ENCODE data around the gene SLC7A10. TPM values are rescaled to one million over a fixed set of nuclear protein-coding genes. Genes with fewer than 3 reads are reported as not detected.

The SLC7A10 gene
- total and polyA plus RNA-seq, 12 donors = 0.31 to 0.70 (median 0.64) TPM; not detected in 7

DNA sequence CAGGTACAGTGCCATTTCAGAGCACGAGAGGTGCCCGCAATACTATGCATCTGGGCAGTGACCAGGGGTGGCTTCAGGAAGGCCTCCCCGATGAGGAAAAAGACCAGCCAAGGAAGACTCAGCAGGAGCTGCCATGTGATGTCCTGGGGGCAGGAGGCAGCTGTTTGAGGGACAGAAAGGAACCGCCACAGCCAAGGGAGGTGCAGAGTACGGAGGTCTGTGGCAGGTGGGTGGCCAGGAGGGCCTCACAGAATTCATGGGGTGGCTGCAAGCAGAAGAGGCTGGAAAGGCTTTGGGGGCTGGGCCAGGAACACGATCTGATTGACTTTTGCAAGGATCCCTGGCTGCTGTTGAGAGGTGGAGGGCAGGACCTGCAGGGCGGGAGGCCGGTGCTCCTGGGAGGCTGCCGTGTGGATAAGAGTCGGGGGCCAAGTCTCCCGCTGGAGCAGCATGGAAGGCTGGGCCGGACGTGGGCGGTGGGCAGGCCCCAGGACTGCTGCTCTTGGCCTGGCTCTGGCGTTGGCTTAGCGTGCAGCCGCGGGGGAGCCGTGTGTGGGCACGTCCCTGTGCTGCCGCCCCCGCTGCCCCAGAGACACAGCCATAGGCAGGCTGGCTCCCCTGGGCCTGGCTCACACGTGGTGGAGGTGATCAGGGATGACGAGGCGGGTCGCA, 47.6 kb upstream of the SLC7A10 start:
- WGBS, 2 donors = 57 to 69% methylated on average over 26 of the region's 26 CpGs
- Histone ChIP-seq H3K36me3 (no peaks in the 10 kb centered on the region), H3K4me3 (no peak overlapping the region), H3K9me3 (no peaks in the 10 kb centered on the region), H3K27me3 (peaks cover 0 to 23% (median 6%) of the 10 kb centered on the region in 7 donors), H3K4me1 (peaks cover 0 to 32% (median 12%) of the 10 kb centered on the region in 9 donors), H3K27ac (peak overlapping the region in 1 of 10 donors; percentile 77)
- DNase-seq = no peak
- intact Hi-C loops (cut with DNase I) = loop anchor here in 1 of 10 donors (2.0 kb wide), 1 partner anchor 66 kb away; no protein-coding TSS in a partner anchor
- ATAC-seq = peak in 4 of 8 donors; percentile 10 to 31 (median 22)
- TF ChIP-seq, protein P1, sequence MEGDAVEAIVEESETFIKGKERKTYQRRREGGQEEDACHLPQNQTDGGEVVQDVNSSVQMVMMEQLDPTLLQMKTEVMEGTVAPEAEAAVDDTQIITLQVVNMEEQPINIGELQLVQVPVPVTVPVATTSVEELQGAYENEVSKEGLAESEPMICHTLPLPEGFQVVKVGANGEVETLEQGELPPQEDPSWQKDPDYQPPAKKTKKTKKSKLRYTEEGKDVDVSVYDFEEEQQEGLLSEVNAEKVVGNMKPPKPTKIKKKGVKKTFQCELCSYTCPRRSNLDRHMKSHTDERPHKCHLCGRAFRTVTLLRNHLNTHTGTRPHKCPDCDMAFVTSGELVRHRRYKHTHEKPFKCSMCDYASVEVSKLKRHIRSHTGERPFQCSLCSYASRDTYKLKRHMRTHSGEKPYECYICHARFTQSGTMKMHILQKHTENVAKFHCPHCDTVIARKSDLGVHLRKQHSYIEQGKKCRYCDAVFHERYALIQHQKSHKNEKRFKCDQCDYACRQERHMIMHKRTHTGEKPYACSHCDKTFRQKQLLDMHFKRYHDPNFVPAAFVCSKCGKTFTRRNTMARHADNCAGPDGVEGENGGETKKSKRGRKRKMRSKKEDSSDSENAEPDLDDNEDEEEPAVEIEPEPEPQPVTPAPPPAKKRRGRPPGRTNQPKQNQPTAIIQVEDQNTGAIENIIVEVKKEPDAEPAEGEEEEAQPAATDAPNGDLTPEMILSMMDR (IDR thresholded peaks at IDR 0.05) = no peak

DNA sequence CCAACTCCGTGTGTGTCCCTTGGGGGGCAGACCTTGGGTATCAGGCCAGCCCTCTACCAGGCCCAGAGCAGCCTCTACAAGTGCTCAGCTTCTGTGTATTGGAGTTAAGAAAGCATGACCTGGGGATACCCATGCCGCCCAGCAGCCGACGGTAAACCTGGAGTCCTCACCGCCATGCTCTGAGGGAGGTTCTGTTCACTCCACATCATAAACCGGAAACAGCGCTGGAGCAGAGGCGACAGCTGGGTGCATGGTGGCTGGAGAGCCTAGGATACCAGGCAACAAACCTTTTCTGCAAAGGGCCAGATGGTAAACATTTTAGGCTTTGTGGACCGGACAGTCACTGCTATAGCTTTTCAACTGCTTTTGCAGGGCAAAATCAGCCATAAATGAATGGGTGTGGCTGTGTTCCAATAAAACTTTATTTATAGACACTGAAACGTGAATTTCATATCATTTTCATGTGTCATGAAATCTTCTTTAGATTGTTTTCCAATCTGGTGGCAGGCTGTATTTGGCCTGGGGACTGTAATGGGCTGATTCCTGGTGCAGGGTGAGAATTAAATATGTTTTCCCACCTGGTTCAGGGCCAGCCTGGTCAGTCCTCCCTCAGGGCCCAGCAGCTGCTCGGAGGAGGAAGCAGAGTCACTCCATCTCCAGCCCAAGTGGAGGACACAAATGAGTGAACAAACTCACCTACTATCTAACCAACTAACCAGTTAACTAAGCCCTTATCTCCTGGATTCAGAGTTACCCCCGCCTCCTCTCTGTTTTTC, 45.8 kb upstream of the SLC7A10 start:
- DNase-seq (no peak), ATAC-seq (no peak)
- H3K4me3 ChIP-seq = no peak overlapping the region
- H3K27me3 ChIP-seq = peaks cover 0 to 33% (median 6%) of the 10 kb centered on the region in 7 donors
- no peaks in the 10 kb centered on the region for H3K9me3 ChIP-seq
- H3K36me3 ChIP-seq = no peaks in the 10 kb centered on the region
- intact Hi-C loops (cut with DNase I) = loop anchor here in 1 of 10 donors (2.0 kb wide), 1 partner anchor 65 kb away; no protein-coding TSS in a partner anchor
- peaks cover 0 to 42% (median 12%) of the 10 kb centered on the region in 9 donors for H3K4me1 ChIP-seq
- 88 to 89% methylated on average over 12 of the region's 12 CpGs for WGBS, 2 donors
- no peak overlapping the region for H3K27ac ChIP-seq
- TF ChIP-seq, protein P1 (IDR thresholded peaks at IDR 0.05) = no peak

DNA sequence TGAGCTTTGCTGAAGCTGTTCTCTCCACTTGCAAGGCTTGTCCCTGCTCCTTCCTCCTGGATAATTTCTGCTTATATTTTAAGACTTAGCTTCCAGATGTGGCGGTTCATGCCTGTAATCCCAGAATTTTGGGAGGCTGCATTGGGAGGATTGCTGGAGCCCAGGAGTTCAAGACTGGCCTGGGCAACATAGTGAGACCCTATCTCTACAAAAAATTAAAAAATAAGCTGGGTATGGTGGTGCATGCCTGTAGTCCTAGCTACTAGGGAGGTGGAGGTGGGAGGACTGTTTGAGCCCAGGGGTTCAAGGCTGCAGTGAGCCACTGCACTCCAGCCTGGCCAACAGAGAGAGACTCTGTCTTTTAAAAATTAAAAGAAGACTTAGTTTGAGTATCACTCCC, 45.1 kb upstream of the SLC7A10 start:
- H3K36me3 ChIP-seq = no peaks in the 10 kb centered on the region
- TF ChIP-seq, protein P1 (IDR thresholded peaks at IDR 0.05) = no peak
- H3K9me3 ChIP-seq = no peaks in the 10 kb centered on the region
- no peak for DNase-seq
- H3K27ac ChIP-seq = no peak overlapping the region
- intact Hi-C loops (cut with DNase I) = no loop called here
- ATAC-seq = no peak
- 89 to 91% methylated on average over 1 of the region's 1 CpG for WGBS, 2 donors
- no peak overlapping the region for H3K4me3 ChIP-seq
- H3K27me3 ChIP-seq = peaks cover 0 to 33% (median 6%) of the 10 kb centered on the region in 7 donors
- peaks cover 0 to 42% (median 12%) of the 10 kb centered on the region in 9 donors for H3K4me1 ChIP-seq

DNA sequence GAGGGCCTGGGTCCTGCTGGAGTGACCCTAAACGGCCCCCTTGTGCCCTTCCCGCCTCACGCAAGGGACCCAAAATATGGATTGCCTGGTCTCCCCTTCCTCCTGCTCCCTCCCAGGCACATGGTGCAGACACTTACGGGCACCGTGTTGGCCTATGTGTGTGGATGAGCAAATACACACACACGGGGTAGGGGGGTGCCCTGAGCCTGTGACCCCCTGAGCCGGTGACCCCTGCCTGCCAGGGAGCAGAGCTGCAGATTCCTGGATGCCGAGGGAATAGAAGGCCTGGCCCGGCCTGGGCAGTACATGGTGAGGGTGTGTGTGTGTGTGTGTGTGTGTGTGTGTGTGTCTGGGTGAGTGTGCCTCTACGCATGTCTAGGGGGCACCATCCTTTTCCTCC, 43.4 kb upstream of the SLC7A10 start:
- Histone ChIP-seq H3K27me3 (peaks cover 0 to 33% (median 6%) of the 10 kb centered on the region in 7 donors), H3K9me3 (no peaks in the 10 kb centered on the region), H3K36me3 (no peaks in the 10 kb centered on the region), H3K4me1 (peaks cover 0 to 36% (median 6%) of the 10 kb centered on the region in 9 donors), H3K4me3 (peak overlapping the region in 1 of 10 donors; percentile 27), H3K27ac (peak overlapping the region in 1 of 10 donors; percentile 87)
- no peak for DNase-seq
- intact Hi-C loops (cut with DNase I) = no loop called here
- ATAC-seq = no peak
- TF ChIP-seq, protein P1 (IDR thresholded peaks at IDR 0.05) = no peak
- 85 to 86% methylated on average over 10 of the region's 10 CpGs for WGBS, 2 donors

Data from heart right ventricle (tissue), 16 donors.